HUES48 (cell line): ENCODE results near the gene MYL11.
A peak's percentile ranks its signal among the peaks of the same experiment; 100 is the strongest.
"Not testable (repeated sequence)": the region's sequence is repeated elsewhere in the genome, so short reads cannot be mapped to it uniquely, and the experiment has no call there.

ENCODE experiments used
- H3K27ac ChIP-seq: one replicate; pipeline ENCODE4 v1.7.0; 2013; ENCODE audit warnings: low read depth, low read length, inconsistent platforms
- H3K27me3 ChIP-seq: 2 replicates; pipeline ENCODE4 v1.6.1; 2013; ENCODE audit warnings: mild to moderate bottlenecking, low read length; ENCODE audit not compliant: control insufficient read depth, insufficient read depth
- H3K36me3 ChIP-seq: 2 replicates; pipeline ENCODE4 v1.6.1; 2013; ENCODE audit warnings: low read length; ENCODE audit not compliant: control insufficient read depth, insufficient read depth
- H3K4me1 ChIP-seq: 2 replicates; pipeline ENCODE4 v1.6.1; 2013; ENCODE audit warnings: mild to moderate bottlenecking, low read length; ENCODE audit not compliant: control insufficient read depth, insufficient read depth
- H3K4me3 ChIP-seq: 2 replicates; pipeline ENCODE4 v1.5.1; 2013; ENCODE audit warnings: mild to moderate bottlenecking, low read depth, low read length
- H3K9ac ChIP-seq: 2 replicates; pipeline ENCODE4 v1.6.1; 2013; ENCODE audit warnings: mild to moderate bottlenecking, low read depth, low read length, moderate library complexity
- H3K9me3 ChIP-seq: 2 replicates; pipeline ENCODE4 v1.6.1; 2013; ENCODE audit warnings: low read length; ENCODE audit not compliant: control insufficient read depth, insufficient read depth

Gene MYL11

GRCh38 chr16:30380072-30380802 lies 5.6 kb downstream of the MYL11 start:
- Histone ChIP-seq H3K27me3 (no peaks in the 10 kb centered on the region), H3K9me3 (no peaks in the 10 kb centered on the region), H3K27ac (no peak overlapping the region), H3K4me3 (no peak overlapping the region), H3K4me1 (peaks cover 6% of the 10 kb centered on the region), H3K36me3 (no peaks in the 10 kb centered on the region), H3K9ac (no peak overlapping the region)

GRCh38 chr16:30380803-30381208 lies 6.2 kb downstream of the MYL11 start:
- Histone ChIP-seq H3K27ac (no peak overlapping the region), H3K36me3 (no peaks in the 10 kb centered on the region), H3K9me3 (no peaks in the 10 kb centered on the region), H3K4me3 (no peak overlapping the region), H3K27me3 (no peaks in the 10 kb centered on the region), H3K9ac (no peak overlapping the region), H3K4me1 (peaks cover 6% of the 10 kb centered on the region)

DNA sequence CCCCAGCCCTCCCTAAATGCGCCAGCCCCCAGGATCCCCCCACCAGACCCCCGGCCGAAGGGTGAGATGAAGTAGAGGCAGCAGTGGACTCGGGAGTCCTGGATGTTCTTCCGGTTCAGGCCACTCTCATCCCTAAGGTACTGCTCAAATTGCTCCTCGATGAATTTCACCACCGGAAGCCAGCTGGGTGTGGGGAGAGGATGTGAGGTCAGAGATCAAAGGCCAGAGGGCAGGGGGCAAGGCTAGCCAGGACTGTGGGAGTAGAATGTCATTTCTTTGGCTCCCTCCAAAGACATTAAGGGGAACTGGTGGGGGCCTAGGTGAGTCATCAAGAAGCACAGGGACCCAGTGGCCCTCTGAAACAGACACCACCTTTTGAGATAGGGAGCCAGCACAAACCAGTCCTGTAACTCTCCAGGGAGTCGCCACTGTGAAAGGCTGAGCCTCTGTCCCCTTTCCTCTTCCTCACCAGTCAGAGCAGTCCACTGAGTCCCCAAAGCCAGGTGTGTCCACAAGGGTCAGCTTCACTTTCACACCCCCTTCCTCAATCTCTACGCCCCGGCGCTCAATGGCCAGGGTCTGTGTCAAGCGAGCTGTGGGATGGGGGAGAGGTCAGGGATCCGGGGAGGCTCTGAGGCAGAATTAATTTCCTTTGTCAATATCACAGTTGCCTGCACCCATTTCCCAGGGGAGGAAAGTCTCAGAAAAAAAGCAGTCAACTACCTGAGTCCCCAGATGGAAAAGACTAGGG lies 6.9 kb downstream of the MYL11 start:
- H3K9ac ChIP-seq = no peak overlapping the region
- peaks cover 6% of the 10 kb centered on the region for H3K4me1 ChIP-seq
- no peaks in the 10 kb centered on the region for H3K9me3 ChIP-seq
- no peak overlapping the region for H3K4me3 ChIP-seq
- no peaks in the 10 kb centered on the region for H3K27me3 ChIP-seq
- peak overlapping the region; percentile 12 for H3K27ac ChIP-seq
- H3K36me3 ChIP-seq = no peaks in the 10 kb centered on the region

- H3K9me3 ChIP-seq = no peaks in the 10 kb centered on the region
These were observed 7.7 kb downstream of the MYL11 start, which contains the start of gene SEPTIN1 for GRCh38 chr16:30382111-30382881. SEPTIN1 (minus strand) TSS chr16:30382561; CDS start chr16:30382542, 19 bp downstream.

DNA sequence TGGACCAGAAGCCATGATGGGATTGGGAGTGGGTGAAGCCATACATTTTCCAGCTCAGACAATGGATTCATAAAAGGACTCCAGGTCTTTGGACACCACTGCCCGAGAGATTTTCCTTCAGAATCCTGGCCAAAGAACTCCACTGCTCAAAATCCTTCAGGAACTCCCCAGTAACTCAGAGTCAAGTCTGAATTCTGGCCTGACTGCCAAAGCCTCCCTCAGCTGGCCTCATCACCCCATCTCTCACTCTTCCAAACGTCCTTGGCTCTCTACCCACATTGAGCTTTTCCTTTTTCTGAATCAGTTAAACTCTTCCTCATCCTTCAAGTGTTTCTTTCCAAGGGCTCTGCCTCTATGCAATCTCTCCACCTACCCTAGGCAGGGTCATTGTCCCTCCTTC lies 8.9 kb downstream of the MYL11 start:
- Histone ChIP-seq H3K9ac (no peak overlapping the region), H3K4me1 (no peaks in the 10 kb centered on the region), H3K4me3 (no peak overlapping the region), H3K36me3 (no peaks in the 10 kb centered on the region), H3K27me3 (no peaks in the 10 kb centered on the region), H3K9me3 (no peaks in the 10 kb centered on the region), H3K27ac (no peak overlapping the region)

More at GRCh38 chr16:30382111-30382881, 7.7 kb downstream of the MYL11 start, which contains the start of gene SEPTIN1:
- H3K36me3 ChIP-seq = no peaks in the 10 kb centered on the region
- H3K4me3 ChIP-seq = no peak within 1 kb of the TSS
- no peaks in the 10 kb centered on the region for H3K27me3 ChIP-seq
- H3K27ac ChIP-seq = peak within 1 kb of the TSS; percentile 12
- no peak within 1 kb of the TSS for H3K9ac ChIP-seq
- peaks cover 2% of the 10 kb centered on the region for H3K4me1 ChIP-seq

DNA sequence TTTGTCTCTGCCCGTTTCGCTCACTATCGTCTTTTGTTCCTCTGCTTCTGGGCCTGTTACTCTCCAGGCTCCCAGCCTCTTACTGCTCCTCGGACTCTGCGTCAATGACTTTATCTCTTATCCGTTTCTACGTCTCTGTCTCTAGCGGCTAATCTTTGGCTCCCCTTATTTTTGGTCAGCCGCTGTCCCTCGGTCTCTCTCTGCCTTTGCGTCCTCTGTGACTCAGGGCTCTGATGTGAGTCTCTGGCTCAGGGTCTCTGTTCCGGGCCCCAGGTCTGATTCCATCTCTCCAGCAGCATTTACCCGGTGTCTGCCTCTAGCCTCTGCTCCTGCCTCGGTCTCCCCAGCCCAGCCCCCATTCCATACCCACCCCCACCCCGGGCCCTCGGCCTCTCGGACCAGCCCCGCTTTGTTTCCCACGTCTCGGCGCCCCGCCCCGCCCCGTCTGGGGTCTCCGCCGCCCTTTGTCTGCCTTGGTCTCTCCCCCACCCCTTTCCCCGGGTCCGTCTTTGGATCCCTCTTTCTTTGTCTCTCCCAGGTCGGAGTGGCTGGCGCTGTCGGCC lies 20.1 kb downstream of the MYL11 start:
- Histone ChIP-seq H3K4me1 (peaks cover 14% of the 10 kb centered on the region), H3K4me3 (peak overlapping the region; percentile 85), H3K36me3 (peaks cover 23% of the 10 kb centered on the region), H3K9me3 (no peaks in the 10 kb centered on the region), H3K9ac (peak overlapping the region; percentile 97), H3K27me3 (no peaks in the 10 kb centered on the region), H3K27ac (peak overlapping the region; percentile 99)

DNA sequence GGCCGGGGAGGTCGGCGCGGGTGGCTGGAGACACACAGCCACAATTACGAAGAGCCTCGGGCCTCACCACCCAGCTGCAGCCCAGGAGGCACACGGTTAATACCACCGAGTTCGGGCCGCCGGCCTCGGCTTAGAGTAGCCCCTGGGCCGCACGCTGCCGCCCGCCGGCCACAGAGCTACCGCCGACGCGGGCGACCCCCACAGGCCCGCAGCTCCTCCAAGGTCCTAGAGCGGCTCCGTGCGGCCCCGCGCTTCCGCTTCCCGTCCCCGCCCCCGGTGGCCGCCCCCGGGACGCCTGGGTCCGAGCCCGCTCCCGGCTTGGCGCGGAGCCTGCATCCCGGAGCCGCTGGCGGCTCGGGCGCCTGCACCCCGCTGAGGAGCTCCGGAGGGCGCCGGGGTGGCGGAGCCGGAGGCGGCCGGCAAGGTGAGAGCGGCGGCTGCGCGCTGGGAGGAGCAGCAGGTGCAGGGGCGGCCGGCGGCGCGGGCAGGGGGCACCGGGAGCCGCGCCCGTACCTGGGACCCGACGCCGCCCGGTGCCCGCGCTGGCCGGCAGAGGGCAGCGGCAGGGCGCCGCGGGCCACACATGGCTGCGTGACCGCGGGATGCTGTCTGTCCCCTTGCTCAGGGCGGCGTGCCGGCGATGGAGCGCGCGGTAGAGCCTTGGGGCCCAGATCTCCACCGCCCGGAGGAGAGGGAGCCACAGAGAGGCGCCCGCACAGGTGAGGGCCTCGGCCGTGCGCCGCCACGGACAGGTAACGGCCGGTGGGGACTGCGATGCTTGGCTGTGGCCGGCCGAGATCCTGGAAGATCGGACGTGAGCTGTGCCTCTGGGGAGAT lies 20.8 kb downstream of the MYL11 start, which contains the start of gene ZNF48:
ZNF48 (plus strand) TSS at position 266 of the 837 bp plus-strand sequence; CDS start at position 641, 375 bp downstream.
- Histone ChIP-seq H3K4me3 (peak within 1 kb of the TSS; percentile 85), H3K27me3 (no peaks in the 10 kb centered on the region), H3K36me3 (peaks cover 23% of the 10 kb centered on the region), H3K9me3 (no peaks in the 10 kb centered on the region), H3K27ac (peak within 1 kb of the TSS; percentile 99), H3K4me1 (peaks cover 16% of the 10 kb centered on the region), H3K9ac (peak within 1 kb of the TSS; percentile 97)

DNA sequence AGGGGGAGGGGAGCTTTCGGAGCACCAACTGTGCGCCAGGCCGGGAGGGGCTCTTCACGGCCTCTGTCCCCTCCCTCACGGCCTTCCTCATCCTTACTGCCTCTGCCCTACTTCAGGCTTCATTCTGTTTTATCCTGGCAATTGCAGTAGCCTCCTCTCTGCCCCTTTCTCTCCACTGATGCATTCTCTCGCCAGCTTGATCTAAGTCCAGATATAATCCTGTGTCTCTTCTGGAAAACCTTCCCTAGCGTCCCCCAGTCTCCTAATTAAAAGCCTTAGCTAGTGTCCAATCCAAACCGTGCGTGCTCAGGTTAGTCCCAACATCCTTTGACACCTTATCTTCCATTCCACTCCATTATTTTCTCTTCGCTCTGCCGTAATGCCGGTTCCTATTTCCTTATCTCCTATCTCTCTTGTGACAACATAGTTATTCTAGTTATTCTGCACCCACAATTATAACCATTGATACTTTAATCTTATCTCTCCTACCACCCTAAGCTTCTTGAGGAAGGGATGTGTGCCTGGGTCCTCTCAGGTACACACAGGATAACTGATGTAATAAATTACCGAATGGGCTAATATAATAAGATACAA lies 21.5 kb downstream of the MYL11 start:
- Histone ChIP-seq H3K4me1 (peaks cover 16% of the 10 kb centered on the region), H3K36me3 (peaks cover 23% of the 10 kb centered on the region), H3K9me3 (no peaks in the 10 kb centered on the region), H3K27ac (peak overlapping the region; percentile 99), H3K27me3 (no peaks in the 10 kb centered on the region), H3K4me3 (peak overlapping the region; percentile 85), H3K9ac (peak overlapping the region; percentile 97)

- not testable (repeated sequence) for H3K9ac ChIP-seq, H3K9me3 ChIP-seq, H3K27ac ChIP-seq, H3K27me3 ChIP-seq
- Histone ChIP-seq H3K4me3 (peak overlapping the region; percentile 85), H3K36me3 (peaks cover 23% of the 10 kb centered on the region), H3K4me1 (peaks cover 16% of the 10 kb centered on the region)
These were observed 22.0 kb downstream of the MYL11 start for GRCh38 chr16:30396627-30397026.
